OCI-LY7 (cell line): ENCODE measurements around the gene GATAD2A. TPM values are rescaled to one million over a fixed set of nuclear protein-coding genes. Genes with fewer than 3 reads are reported as not detected.

Experiments
- BruUV-seq: library from RNA; stranded (reverse); fragments of 400-500 nt; replicated peaks from 2 replicates; lab custom pipeline; 2021; lab: Mats Ljungman, UMichigan
- CTCF ChIA-PET: fragments of 300-600 bp; sonication (Branson Sonifier 250); formaldehyde crosslinking; loops from one replicate; lab custom pipeline; 2022; ENCODE audit warnings: antibody characterized with exemption; ENCODE audit not compliant: unreplicated experiment; lab: Charles Lee
- POLR2A ChIA-PET: fragments of 300-600 bp; sonication (Branson Sonifier 250); formaldehyde crosslinking; loops from one replicate; lab custom pipeline; 2022; ENCODE audit warnings: antibody characterized with exemption; lab: Charles Lee
- DNase-seq: peaks from one replicate; pipeline ENCODE4 v3.0.0-alpha.2; 2015; ENCODE audit warnings: low spot score
- H2AFZ ChIP-seq: fragments of 200-600 bp; sonication (generic), shearing (Covaris generic); 2 replicates; pipeline ENCODE4 v1.6.1; 2014; ENCODE audit warnings: mild to moderate bottlenecking, antibody characterized with exemption, low read length, moderate library complexity
- H3K27ac ChIP-seq: fragments of 200-600 bp; sonication (generic); 2 replicates; pipeline ENCODE4 v1.5.1; 2014; ENCODE audit warnings: mixed run types, low read depth, mild to moderate bottlenecking, moderate library complexity, low read length, inconsistent platforms; ENCODE audit not compliant: poor library complexity, severe bottlenecking
- H3K36me3 ChIP-seq: fragments of 200-600 bp; sonication (generic); 2 replicates; pipeline ENCODE4 v1.6.1; 2014; ENCODE audit warnings: mild to moderate bottlenecking, antibody characterized with exemption, low read length, moderate library complexity, mixed read lengths; ENCODE audit not compliant: insufficient read depth
- H3K4me1 ChIP-seq: fragments of 200-600 bp; sonication (generic); 2 replicates; pipeline ENCODE4 v1.5.1; 2014; ENCODE audit warnings: mild to moderate bottlenecking, low read length; ENCODE audit not compliant: insufficient read depth, poor library complexity, severe bottlenecking
- H3K4me2 ChIP-seq: fragments of 200-600 bp; sonication (generic); 2 replicates; pipeline ENCODE4 v1.6.1; 2014; ENCODE audit warnings: mild to moderate bottlenecking, low read length
- H3K4me3 ChIP-seq: fragments of 200-600 bp; sonication (generic); 2 replicates; pipeline ENCODE4 v1.5.1; 2014; ENCODE audit warnings: mild to moderate bottlenecking, low read depth, low read length; ENCODE audit not compliant: poor library complexity, severe bottlenecking
- H3K79me2 ChIP-seq: fragments of 200-600 bp; sonication (generic); 2 replicates; pipeline ENCODE4 v1.6.1; 2016; ENCODE audit warnings: low read depth, mild to moderate bottlenecking, low read length, moderate library complexity, mixed read lengths; ENCODE audit not compliant: insufficient read depth
- H3K9me2 ChIP-seq: fragments of 200-600 bp; sonication (generic); 2 replicates; pipeline ENCODE4 v1.6.1; 2016; ENCODE audit warnings: mild to moderate bottlenecking, low read length, mixed read lengths; ENCODE audit not compliant: insufficient read depth
- H3K9me3 ChIP-seq: fragments of 200-600 bp; sonication (generic); 2 replicates; pipeline ENCODE4 v1.6.1; 2014; ENCODE audit warnings: mild to moderate bottlenecking, mixed run types, low read length, mixed read lengths
- H4K20me1 ChIP-seq: fragments of 200-600 bp; sonication (generic); 2 replicates; pipeline ENCODE4 v1.6.1; 2014; ENCODE audit warnings: mild to moderate bottlenecking, antibody characterized with exemption, low read length, moderate library complexity, mixed read lengths; ENCODE audit not compliant: insufficient read depth
- EZH2phosphoT487 ChIP-seq: fragments of 200-600 bp; sonication (generic); IDR thresholded peaks from 2 replicates; pipeline ENCODE4 v1.6.1; 2018; ENCODE audit warnings: low read depth, borderline replicate concordance, mild to moderate bottlenecking, mixed run types, antibody characterized with exemption, low read length, moderate library complexity, mixed read lengths
- intact Hi-C: fragments of 100-400 bp; cut with micrococcal nuclease; formaldehyde crosslinking; loops from one replicate; pipeline ENCODE4 v1.10.0; 2022; ENCODE audit not compliant: unreplicated experiment
- total RNA-seq, 2 experiments: library from RNA; depleted of rRNA in 1 of 2; stranded (reverse); fragments of >200 nt in 1 of 2; shearing (Covaris generic) in 1 of 2; gene quantifications; 2 replicates each; pipeline ENCODE4 v1.2.3, GENCODE V29; 2014 to 2022
- TF ChIP-seq, protein P1 (sequence below): fragments of 200-600 bp; sonication (generic); conservative IDR thresholded peaks from 2 replicates; pipeline ENCODE4 v1.5.1; 2014; ENCODE audit warnings: mild to moderate bottlenecking, antibody characterized with exemption, low read length, moderate library complexity, mixed read lengths

GATAD2A gene
- total RNA-seq, 2 experiments from 2014 or later: 62.8 to 156 TPM

DNA sequence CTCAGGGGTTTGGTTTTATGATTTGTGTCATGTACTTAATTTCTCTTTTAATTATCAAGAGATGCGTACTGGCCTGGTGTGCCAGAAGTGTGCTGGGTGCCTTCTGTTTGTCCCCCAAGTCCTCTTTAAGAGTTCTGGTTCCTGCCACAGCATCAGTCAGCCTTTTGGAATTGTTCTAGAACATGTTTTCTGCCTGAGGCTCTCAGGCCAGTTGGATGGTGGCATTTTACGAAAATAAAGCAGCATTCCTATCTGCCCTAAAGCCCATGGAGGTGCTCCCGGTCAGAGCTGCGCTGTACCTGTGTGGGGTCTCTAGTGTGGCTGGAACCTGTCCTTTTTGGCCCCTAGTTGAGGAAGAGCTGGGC lies 55.8 kb downstream of the GATAD2A start:
- H4K20me1 ChIP-seq: peaks cover 15% of the 10 kb centered on the region; the same call in 1 of the 2 replicates

DNA sequence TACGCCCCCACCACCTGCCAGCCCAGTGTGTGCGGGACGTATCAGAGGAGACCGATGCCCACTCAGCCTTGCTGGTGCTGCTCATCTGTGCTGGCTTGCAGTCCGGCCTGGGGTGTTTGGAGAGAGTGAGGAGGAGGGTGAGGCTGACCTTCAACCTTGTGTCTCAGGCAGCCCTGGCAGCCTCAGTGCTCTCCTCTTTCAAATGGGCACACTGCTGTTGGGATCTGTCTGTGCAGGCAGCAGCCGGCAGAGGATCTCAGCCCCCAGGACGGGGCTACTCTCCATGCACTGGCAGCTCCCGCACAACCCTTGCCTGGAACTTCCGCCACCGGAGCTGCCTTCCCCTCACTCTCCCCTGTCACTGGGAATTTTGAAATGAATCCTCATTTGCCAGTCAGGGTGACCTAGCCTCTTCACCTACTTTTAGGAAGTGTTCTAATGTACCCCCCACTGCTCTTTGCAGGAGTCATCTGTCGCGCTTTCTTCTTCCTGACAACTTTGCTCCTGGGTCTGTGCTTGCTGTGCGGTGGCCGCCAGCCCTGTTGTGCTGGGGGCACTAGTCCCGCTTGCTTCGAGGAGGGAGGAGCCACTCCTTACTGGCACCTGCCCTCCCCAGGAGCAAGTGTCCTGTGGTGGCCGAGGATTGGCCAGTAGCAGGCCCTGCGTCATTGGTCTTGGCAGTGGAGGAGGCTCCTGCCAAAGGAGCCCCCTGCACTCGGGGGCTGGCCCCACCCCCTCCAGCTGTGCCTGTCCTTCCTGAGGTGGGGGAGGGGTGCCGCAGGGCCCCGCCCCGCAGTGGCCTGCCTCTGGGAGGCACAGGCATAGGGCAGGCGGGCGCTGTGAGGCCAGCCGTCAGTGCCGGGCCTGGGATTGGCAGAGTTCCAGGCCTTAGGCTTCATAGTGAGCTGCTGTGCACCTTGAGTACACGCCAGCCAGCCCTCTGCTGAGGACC lies 56.5 kb downstream of the GATAD2A start:
- no peak overlapping the region for H2AFZ ChIP-seq
- H3K79me2 ChIP-seq: peaks cover 62% of the 10 kb centered on the region
- H3K9me2 ChIP-seq: no peaks in the 10 kb centered on the region
- TF ChIP-seq, protein P1, sequence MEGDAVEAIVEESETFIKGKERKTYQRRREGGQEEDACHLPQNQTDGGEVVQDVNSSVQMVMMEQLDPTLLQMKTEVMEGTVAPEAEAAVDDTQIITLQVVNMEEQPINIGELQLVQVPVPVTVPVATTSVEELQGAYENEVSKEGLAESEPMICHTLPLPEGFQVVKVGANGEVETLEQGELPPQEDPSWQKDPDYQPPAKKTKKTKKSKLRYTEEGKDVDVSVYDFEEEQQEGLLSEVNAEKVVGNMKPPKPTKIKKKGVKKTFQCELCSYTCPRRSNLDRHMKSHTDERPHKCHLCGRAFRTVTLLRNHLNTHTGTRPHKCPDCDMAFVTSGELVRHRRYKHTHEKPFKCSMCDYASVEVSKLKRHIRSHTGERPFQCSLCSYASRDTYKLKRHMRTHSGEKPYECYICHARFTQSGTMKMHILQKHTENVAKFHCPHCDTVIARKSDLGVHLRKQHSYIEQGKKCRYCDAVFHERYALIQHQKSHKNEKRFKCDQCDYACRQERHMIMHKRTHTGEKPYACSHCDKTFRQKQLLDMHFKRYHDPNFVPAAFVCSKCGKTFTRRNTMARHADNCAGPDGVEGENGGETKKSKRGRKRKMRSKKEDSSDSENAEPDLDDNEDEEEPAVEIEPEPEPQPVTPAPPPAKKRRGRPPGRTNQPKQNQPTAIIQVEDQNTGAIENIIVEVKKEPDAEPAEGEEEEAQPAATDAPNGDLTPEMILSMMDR: no peak
- TF ChIP-seq EZH2phosphoT487: no peak
- intact Hi-C loops: no loop called here
- H4K20me1 ChIP-seq: peaks cover 15% of the 10 kb centered on the region; the same call in 1 of the 2 replicates
- peaks cover 43% of the 10 kb centered on the region for H3K4me1 ChIP-seq
- peak overlapping the region; percentile 87; the same call in 1 of the 2 replicates for H3K4me2 ChIP-seq
- H3K27ac ChIP-seq: peak overlapping the region; percentile 77
- no TSS peak for BruUV-seq
- POLR2A ChIA-PET: no interaction called here
- H3K9me3 ChIP-seq: no peaks in the 10 kb centered on the region; the same call in 1 of the 2 replicates
- H3K36me3 ChIP-seq: peaks cover 48% of the 10 kb centered on the region
- H3K4me3 ChIP-seq: no peak overlapping the region
- CTCF ChIA-PET: no interaction called here
- DNase-seq: no peak

More for the DNA sequence above, 55.8 kb downstream of the GATAD2A start:
- no TSS peak for BruUV-seq
- ChIA-PET POLR2A (no interaction called here), CTCF (no interaction called here)
- Histone ChIP-seq H3K79me2 (peaks cover 66% of the 10 kb centered on the region), H3K36me3 (peaks cover 47% of the 10 kb centered on the region), H3K9me3 (no peaks in the 10 kb centered on the region), H3K4me1 (peaks cover 43% of the 10 kb centered on the region), H3K27ac (peak overlapping the region; percentile 77), H2AFZ (no peak overlapping the region), H3K4me2 (peak overlapping the region; percentile 87; the same call in 1 of the 2 replicates), H3K9me2 (no peaks in the 10 kb centered on the region), H3K4me3 (no peak overlapping the region)
- no peak for DNase-seq
- no peak for TF ChIP-seq EZH2phosphoT487
- TF ChIP-seq, protein P1: no peak
- intact Hi-C loops: no loop called here
